Vagina (tissue), 2 donors: ENCODE results near the gene GPC1.

Source experiments
- POLR2A ChIP-seq, 2 donors: fragments of 450-650 bp; IDR thresholded peaks; one replicate each; pipeline ENCODE4 v1.6.1; 2017; ENCODE audit warnings: antibody characterized with exemption in 2 of 2, mild to moderate bottlenecking in 2 of 2, moderate library complexity in 2 of 2
- POLR2AphosphoS5 ChIP-seq, 2 donors: sonication (generic); formaldehyde crosslinking; IDR thresholded peaks; one replicate each; pipeline ENCODE4 v1.9.0; 2017; ENCODE audit warnings: antibody characterized with exemption in 2 of 2, mild to moderate bottlenecking in 2 of 2, low read depth in 1 of 2; ENCODE audit not compliant: insufficient read depth in 1 of 2
- TF ChIP-seq, protein P1 (sequence below), 3 experiments: fragments of 450-650 bp in 2 of 3; fragments of 200-600 bp in 1 of 3; sonication (generic) in 1 of 3; IDR thresholded peaks; one replicate each; pipeline ENCODE4 v1.5.1; 2017 to 2019; ENCODE audit warnings: antibody characterized with exemption in 3 of 3, mild to moderate bottlenecking in 2 of 3, moderate library complexity in 2 of 3

DNA sequence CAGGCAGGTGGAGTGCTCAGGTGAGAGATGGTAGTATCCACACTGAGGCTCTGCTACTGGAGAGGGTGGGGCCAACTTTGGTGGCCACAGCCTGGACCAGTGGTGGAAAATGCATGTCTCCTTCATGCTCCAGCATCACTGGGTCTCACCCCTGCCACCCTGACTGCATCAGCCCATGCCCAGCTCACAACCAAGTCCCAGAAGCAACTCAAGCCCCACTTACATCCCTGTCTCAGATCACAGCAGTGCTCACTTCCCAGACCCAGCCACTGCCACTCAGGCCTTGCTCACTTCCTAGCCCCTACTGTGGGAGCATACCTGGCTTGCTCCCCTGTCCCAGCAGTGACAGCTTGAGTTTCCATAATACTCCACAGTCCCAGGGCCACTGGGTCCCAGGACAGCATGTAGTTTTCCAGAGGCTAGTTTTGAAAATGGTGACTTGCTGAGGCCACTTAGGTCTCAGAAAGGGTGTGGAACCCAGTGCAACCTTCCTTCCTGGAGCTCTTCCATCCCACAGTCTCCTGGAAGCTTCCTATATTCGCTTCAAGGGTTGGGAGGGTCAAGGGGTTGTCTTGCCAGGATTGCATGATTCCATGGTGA lies 58.8 kb downstream of the GPC1 start:
- TF ChIP-seq, protein P1, sequence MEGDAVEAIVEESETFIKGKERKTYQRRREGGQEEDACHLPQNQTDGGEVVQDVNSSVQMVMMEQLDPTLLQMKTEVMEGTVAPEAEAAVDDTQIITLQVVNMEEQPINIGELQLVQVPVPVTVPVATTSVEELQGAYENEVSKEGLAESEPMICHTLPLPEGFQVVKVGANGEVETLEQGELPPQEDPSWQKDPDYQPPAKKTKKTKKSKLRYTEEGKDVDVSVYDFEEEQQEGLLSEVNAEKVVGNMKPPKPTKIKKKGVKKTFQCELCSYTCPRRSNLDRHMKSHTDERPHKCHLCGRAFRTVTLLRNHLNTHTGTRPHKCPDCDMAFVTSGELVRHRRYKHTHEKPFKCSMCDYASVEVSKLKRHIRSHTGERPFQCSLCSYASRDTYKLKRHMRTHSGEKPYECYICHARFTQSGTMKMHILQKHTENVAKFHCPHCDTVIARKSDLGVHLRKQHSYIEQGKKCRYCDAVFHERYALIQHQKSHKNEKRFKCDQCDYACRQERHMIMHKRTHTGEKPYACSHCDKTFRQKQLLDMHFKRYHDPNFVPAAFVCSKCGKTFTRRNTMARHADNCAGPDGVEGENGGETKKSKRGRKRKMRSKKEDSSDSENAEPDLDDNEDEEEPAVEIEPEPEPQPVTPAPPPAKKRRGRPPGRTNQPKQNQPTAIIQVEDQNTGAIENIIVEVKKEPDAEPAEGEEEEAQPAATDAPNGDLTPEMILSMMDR (IDR thresholded peaks at IDR 0.05): no peak
- no peak for TF ChIP-seq POLR2A (IDR thresholded peaks at IDR 0.05)
- no peak for TF ChIP-seq POLR2AphosphoS5 (IDR thresholded peaks at IDR 0.05; ENCODE audit: insufficient read depth in 1 of 2, low read depth in 1 of 2)
